HPDE6-E6E7 (cell line): ENCODE data around the gene ARHGAP30.
"Not testable (repeated sequence)": the region's sequence is repeated elsewhere in the genome, so short reads cannot be mapped to it uniquely, and the experiment has no call there.

Experiments
- DNase-seq: peaks from one replicate; pipeline ENCODE4 v3.0.0; 2011; ENCODE audit warnings: missing footprints; ENCODE audit errors: extremely low spot score

Gene ARHGAP30

GRCh38 chr1:161071886-161072371 lies 2.2 kb upstream of the ARHGAP30 start:
- DNase-seq, result peak; percentile 48

- DNase-seq, result no peak
Observed at GRCh38 chr1:161070761-161071160, 1.1 kb upstream of the ARHGAP30 start.

GRCh38 chr1:161069241-161069640 lies 450 bp downstream of the ARHGAP30 start:
- no peak for DNase-seq

GRCh38 chr1:161068306-161069234 lies 1.1 kb downstream of the ARHGAP30 start:
- DNase-seq, result no peak

- DNase-seq, result no peak
Observed at GRCh38 chr1:161066694-161067093, 3.0 kb downstream of the ARHGAP30 start.

GRCh38 chr1:161065681-161066080 lies 4.0 kb downstream of the ARHGAP30 start:
- DNase-seq, result not testable (repeated sequence)

- not testable (repeated sequence) for DNase-seq
Observed at GRCh38 chr1:161063936-161064335, 5.8 kb downstream of the ARHGAP30 start.

- DNase-seq, result no peak
Observed at GRCh38 chr1:161061419-161061818, 8.3 kb downstream of the ARHGAP30 start.

- DNase-seq, result no peak
Observed at GRCh38 chr1:161059293-161059692, 10.4 kb downstream of the ARHGAP30 start.

GRCh38 chr1:161054805-161055204 lies 14.9 kb downstream of the ARHGAP30 start:
- DNase-seq, result no peak

GRCh38 chr1:161054232-161054631 lies 15.5 kb downstream of the ARHGAP30 start:
- DNase-seq, result no peak

- no peak for DNase-seq
Observed at GRCh38 chr1:161052899-161053298, 16.8 kb downstream of the ARHGAP30 start.

- no peak for DNase-seq
Observed at GRCh38 chr1:161051219-161051618, 18.5 kb downstream of the ARHGAP30 start.

GRCh38 chr1:161048949-161049722 lies 20.6 kb downstream of the ARHGAP30 start:
- no peak for DNase-seq

GRCh38 chr1:161047436-161048420 lies 22.0 kb downstream of the ARHGAP30 start:
- DNase-seq, result no peak

- no peak for DNase-seq
Observed at GRCh38 chr1:161046605-161047228, 23.0 kb downstream of the ARHGAP30 start.

GRCh38 chr1:161045736-161046604 lies 23.7 kb downstream of the ARHGAP30 start, which contains the start of gene USF1:
TSS of gene USF1 (minus strand) at chr1:161045977. CDS start at chr1:161043275, 2,702 bp downstream.
- DNase-seq, result peak; percentile 87

- peak; percentile 42 for DNase-seq
Observed at GRCh38 chr1:161044908-161045735, 24.6 kb downstream of the ARHGAP30 start.

- DNase-seq, result no peak
Observed at GRCh38 chr1:161044535-161044907, 25.2 kb downstream of the ARHGAP30 start.
